ENCODE data around the gene TBC1D23.
"Not testable (repeated sequence)": the region's sequence is repeated elsewhere in the genome, so short reads cannot be mapped to it uniquely, and the experiment has no call there.

The TBC1D23 gene

DNA sequence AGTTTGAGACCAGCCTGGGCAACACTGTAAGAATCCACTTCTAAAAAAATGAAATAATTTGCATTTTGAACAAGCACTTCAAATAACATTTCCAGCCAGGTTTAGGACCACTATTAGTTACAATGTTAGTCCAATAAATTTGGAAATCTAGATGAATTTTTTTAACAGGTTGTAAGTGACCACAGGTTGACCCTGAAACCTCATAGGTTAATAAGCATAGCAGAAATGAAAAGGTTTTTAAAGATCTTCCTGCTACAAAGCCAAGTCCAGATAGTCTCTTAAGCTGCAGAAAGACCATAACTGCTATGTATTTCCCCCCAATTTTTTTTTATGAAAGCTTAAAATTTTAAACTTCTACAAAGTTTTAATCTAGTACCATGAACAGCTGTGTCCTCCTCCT is 72.3 kb downstream of the TBC1D23 start:
- no peak for DNase-seq
- CTCF ChIA-PET, result interaction anchor here (1.3 kb wide), 1 partner anchor 10 kb away, joined by 3 read pairs; no protein-coding TSS in a partner anchor
- Mint-ChIP-seq H3K27me3 (no peaks in the 10 kb centered on the region), H3K9me3 (no peaks in the 10 kb centered on the region), H3K4me1 (peaks cover 33% of the 10 kb centered on the region), H3K36me3 (peaks cover 4% of the 10 kb centered on the region), H3K4me3 (no peak overlapping the region), H3K27ac (no peak overlapping the region)

DNA sequence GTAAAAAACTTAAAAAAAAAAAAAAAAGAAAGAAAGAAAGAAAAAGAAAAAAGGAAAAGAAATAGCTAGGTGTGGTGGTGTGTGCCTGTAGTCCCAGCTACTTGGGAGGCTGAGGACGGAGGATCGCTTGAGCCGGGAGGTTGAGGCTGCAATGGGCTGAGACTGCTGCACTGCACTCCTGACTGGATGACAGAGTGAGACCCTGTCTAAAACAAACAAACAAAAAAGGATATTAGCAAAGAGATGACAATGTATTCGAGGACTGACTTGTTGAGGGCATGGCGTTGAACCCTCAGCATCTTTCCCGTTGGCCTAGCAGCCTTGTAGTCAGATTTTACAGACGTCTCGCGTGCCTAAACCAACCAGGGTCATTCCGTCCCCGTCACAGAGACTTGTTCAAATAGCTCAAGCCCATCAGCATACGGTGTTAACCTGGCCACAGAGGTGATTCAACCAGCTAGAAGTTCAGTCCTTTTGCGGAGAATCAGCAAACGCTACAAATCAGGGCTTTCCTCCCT is 73.2 kb downstream of the TBC1D23 start:
- H3K27me3 Mint-ChIP-seq, result no peaks in the 10 kb centered on the region
- no peak for DNase-seq
- peak overlapping the region; percentile 82 for H3K27ac Mint-ChIP-seq
- H3K36me3 Mint-ChIP-seq, result peaks cover 8% of the 10 kb centered on the region
- CTCF ChIA-PET, result interaction anchor here (0.7 to 1.9 kb wide), 5 partner anchors 11 to 501 kb away, joined by 3 to 6 read pairs (median 3); no protein-coding TSS in a partner anchor
- H3K4me3 Mint-ChIP-seq, result peak overlapping the region; percentile 77
- peaks cover 35% of the 10 kb centered on the region for H3K4me1 Mint-ChIP-seq
- no peaks in the 10 kb centered on the region for H3K9me3 Mint-ChIP-seq

DNA sequence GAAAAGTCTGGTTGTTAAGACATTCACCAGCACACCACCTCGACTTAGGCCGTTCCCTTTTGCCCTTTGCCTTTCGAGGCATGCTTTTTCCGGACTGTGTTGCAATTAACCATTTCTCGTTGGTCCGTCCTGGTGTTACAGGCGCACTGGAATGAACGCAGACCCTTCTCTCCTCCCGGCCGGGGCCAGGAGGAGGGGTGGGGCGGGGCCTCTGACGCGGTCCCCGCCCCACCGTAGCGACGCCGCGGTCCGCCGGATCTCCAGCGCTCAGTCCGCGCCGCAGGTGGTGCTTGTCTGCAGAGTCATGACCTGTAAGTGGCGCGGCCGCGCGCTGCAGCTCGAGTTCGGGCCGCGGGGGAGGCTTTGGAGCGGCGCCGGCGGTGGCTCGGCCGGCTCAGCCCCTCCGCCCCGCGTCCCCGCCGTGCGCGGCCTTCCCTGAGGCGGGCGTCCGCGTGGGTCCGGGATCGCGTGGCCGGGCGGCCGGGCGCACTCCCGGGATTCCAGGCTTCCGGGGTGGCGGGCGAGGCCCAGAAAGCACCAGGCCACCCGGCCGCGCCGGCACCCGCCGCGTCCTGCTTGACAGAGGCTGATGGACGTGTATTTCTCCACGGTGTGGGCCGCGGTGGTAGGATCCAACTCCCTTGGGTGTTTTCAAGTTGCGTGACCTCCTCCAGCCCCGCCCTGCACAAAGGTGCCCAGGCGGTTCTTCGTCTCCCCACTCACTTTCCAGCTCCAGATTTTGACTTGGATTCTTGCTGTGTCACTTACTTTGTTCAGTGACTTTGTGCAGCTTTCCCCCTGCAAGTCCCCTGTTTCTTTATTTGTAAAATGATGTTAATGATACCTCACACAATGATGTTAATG is 73.9 kb downstream of the TBC1D23 start, which contains the start of gene NIT2:
NIT2 (plus strand) TSS at position 270 of the 864 bp plus-strand sequence; CDS start at position 305, 35 bp downstream.
- Mint-ChIP-seq H3K9me3 (no peaks in the 10 kb centered on the region), H3K36me3 (peaks cover 10% of the 10 kb centered on the region), H3K4me3 (peak within 1 kb of the TSS; percentile 97), H3K27ac (peak within 1 kb of the TSS; percentile 92), H3K4me1 (peaks cover 35% of the 10 kb centered on the region), H3K27me3 (no peaks in the 10 kb centered on the region)
- DNase-seq, result peak; percentile 87
- CTCF ChIA-PET, result interaction anchor here (0.7 to 1.9 kb wide), 7 partner anchors 11 to 502 kb away, joined by 3 to 6 read pairs (median 3); no protein-coding TSS in a partner anchor

DNA sequence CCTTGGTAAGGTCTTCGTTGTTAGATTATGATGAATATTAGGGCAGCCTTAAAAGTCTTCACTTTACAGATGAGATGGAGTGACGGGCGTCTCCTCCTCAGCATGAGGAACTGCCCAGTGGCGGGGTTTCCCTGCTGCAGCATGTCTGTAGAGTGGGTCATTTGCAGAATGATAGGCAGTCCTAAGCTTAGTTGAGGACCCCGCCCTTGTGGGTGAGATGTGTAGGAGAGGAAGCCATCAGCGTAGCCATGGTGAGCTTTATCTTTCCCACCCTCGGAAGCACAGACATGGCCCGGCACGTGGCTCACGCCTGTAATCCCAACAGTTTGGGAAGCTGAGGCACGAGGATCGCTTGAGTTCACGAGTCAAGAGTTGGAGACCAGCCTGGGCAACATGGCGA is 74.6 kb downstream of the TBC1D23 start:
- peak; percentile 25 for DNase-seq
- H3K27ac Mint-ChIP-seq, result peak overlapping the region; percentile 92
- CTCF ChIA-PET, result interaction anchor here (0.7 to 1.9 kb wide), 3 partner anchors 19 to 261 kb away, joined by 3 to 6 read pairs (median 4); no protein-coding TSS in a partner anchor
- H3K36me3 Mint-ChIP-seq, result peaks cover 11% of the 10 kb centered on the region
- H3K9me3 Mint-ChIP-seq, result no peaks in the 10 kb centered on the region
- no peaks in the 10 kb centered on the region for H3K27me3 Mint-ChIP-seq
- H3K4me1 Mint-ChIP-seq, result peaks cover 35% of the 10 kb centered on the region
- peak overlapping the region; percentile 97 for H3K4me3 Mint-ChIP-seq

DNA sequence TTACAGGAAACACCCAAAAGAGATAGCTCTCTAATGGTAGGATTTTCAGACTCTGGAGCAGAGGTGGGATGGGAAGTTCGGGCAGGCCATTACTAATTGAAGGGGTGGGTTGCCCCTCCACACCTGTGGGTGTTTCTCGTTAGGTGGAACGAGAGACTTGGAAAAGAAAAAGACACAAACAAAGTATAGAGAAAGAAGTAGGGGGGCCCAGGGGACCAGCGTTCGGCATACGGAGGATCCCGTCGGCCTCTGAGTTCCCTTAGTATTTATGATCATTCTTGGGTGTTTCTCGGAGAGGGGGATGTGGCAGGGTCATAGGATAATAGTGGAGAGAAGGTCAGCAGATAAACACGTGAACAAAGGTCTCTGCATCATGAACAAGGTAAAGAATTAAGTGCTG is 75.4 kb downstream of the TBC1D23 start:
- H3K27ac Mint-ChIP-seq, H3K9me3 Mint-ChIP-seq, H3K27me3 Mint-ChIP-seq, H3K4me3 Mint-ChIP-seq, DNase-seq: not testable (repeated sequence)
- peaks cover 18% of the 10 kb centered on the region for H3K36me3 Mint-ChIP-seq
- H3K4me1 Mint-ChIP-seq, result peaks cover 38% of the 10 kb centered on the region
- CTCF ChIA-PET, result interaction anchor here (1.9 kb wide), 1 partner anchor 19 kb away, joined by 6 read pairs; no protein-coding TSS in a partner anchor

DNA sequence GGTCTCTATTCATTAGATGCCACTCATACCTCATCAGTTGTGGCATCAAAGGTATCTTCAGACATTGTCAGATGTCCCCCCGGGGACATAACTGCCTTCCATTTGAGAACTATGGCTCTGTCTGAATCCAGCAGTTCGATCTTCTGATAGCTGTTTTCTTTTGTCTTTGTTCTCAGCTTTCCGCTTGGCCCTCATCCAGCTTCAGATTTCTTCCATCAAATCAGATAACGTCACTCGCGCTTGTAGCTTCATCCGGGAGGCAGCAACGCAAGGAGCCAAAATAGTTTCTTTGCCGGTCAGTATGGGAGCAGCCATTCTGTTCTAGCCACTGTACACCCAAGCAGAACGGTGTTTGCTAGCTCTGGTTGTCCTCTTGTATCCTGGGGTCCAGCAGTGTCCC is 78.1 kb downstream of the TBC1D23 start:
- H3K9me3 Mint-ChIP-seq, result no peaks in the 10 kb centered on the region
- peaks cover 49% of the 10 kb centered on the region for H3K4me1 Mint-ChIP-seq
- H3K27ac Mint-ChIP-seq, result no peak overlapping the region
- peaks cover 32% of the 10 kb centered on the region for H3K36me3 Mint-ChIP-seq
- CTCF ChIA-PET, result interaction anchor here (1.4 kb wide), 1 partner anchor 10 kb away, joined by 3 read pairs; no protein-coding TSS in a partner anchor
- no peak overlapping the region for H3K4me3 Mint-ChIP-seq
- no peaks in the 10 kb centered on the region for H3K27me3 Mint-ChIP-seq
- DNase-seq, result no peak

DNA sequence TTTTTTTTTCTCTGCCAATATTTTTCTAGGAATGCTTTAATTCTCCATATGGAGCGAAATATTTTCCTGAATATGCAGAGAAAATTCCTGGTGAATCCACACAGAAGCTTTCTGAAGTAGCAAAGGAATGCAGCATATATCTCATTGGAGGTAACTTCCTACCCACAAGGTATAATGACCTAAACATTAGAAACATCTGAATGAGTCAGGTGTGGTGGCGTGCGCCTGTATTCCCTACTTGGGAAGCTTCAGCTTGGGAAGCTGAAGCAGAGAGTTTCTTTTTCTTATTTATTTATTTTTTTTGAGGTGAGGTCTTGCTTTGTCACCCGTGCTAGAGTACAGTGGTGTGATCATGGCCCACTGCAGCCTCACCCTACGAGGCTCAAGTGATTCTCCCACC is 79.0 kb downstream of the TBC1D23 start:
- Mint-ChIP-seq H3K9me3 (no peaks in the 10 kb centered on the region), H3K4me3 (no peak overlapping the region), H3K36me3 (peaks cover 38% of the 10 kb centered on the region), H3K27me3 (no peaks in the 10 kb centered on the region), H3K4me1 (peaks cover 52% of the 10 kb centered on the region), H3K27ac (no peak overlapping the region)
- no peak for DNase-seq
- CTCF ChIA-PET, result interaction anchor here (1.4 kb wide), 1 partner anchor 11 kb away, joined by 3 read pairs; no protein-coding TSS in a partner anchor

DNA sequence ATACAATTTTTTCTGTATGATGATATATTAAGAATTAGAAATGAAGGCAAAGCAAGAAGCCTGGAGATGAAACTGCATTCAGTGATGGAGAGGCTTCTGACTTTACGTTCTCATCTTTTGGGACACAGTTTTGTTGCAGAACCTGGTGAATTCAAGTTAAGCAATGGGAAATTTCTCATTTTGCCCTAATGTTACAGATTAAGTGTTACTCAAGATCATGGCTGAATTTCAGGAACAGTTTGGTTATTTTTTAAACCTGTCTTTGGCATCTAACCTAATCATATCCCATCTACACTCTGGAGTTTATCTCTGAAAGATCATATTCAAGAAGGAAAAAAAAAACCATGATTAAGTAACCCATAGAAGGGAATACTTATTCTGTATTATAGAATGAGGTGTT is 79.7 kb downstream of the TBC1D23 start:
- CTCF ChIA-PET, result interaction anchor here (0.6 to 1.4 kb wide), 2 partner anchors 11 to 40 kb away, joined by 3 read pairs; no protein-coding TSS in a partner anchor
- H3K4me1 Mint-ChIP-seq, result peaks cover 48% of the 10 kb centered on the region
- H3K4me3 Mint-ChIP-seq, result no peak overlapping the region
- H3K36me3 Mint-ChIP-seq, result peaks cover 39% of the 10 kb centered on the region
- H3K9me3 Mint-ChIP-seq, result no peaks in the 10 kb centered on the region
- no peak for DNase-seq
- H3K27me3 Mint-ChIP-seq, result no peaks in the 10 kb centered on the region
- no peak overlapping the region for H3K27ac Mint-ChIP-seq

DNA sequence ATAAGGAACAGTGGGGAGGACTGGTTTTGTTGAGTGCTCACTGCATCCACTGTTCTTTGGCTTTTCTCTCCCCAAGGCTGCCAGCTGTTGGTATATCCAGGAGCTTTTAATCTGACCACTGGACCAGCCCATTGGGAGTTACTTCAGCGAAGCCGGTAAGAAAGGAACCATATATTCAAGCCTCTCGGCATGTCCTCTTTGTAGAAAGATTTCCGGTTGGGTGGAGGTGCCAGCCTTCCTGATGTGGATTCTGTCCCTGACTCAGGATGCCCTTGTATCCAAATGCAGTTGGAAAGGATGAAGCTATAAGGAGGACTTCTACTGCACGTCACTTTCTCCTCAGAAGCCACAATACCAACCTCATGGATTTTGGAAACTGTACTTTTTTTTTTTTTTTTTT is 87.9 kb downstream of the TBC1D23 start:
- Mint-ChIP-seq H3K27ac (no peak overlapping the region), H3K27me3 (no peaks in the 10 kb centered on the region), H3K4me1 (peaks cover 13% of the 10 kb centered on the region), H3K9me3 (peaks cover 3% of the 10 kb centered on the region), H3K36me3 (peaks cover 80% of the 10 kb centered on the region), H3K4me3 (no peak overlapping the region)
- CTCF ChIA-PET, result no interaction called here
- no peak for DNase-seq

DNA sequence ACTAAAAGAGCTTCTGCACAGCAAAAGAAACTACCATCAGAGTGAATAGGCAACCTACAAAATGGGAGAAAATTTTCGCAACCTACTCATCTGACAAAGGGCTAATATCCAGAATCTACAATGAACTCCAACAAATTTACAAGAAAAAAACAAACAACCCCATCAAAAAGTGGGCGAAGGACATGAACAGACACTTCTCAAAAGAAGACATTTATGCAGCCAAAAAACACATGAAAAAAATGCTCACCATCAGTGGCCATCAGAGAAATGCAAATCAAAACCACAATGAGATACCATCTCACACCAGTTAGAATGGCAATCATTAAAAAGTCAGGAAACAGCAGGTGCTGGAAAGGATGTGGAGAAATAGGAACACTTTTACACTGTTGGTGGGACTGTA is 91.0 kb downstream of the TBC1D23 start:
- H3K4me3 Mint-ChIP-seq, H3K4me1 Mint-ChIP-seq, H3K27ac Mint-ChIP-seq, H3K27me3 Mint-ChIP-seq, H3K9me3 Mint-ChIP-seq, CTCF ChIA-PET, DNase-seq: not testable (repeated sequence)
- peaks cover 71% of the 10 kb centered on the region for H3K36me3 Mint-ChIP-seq

DNA sequence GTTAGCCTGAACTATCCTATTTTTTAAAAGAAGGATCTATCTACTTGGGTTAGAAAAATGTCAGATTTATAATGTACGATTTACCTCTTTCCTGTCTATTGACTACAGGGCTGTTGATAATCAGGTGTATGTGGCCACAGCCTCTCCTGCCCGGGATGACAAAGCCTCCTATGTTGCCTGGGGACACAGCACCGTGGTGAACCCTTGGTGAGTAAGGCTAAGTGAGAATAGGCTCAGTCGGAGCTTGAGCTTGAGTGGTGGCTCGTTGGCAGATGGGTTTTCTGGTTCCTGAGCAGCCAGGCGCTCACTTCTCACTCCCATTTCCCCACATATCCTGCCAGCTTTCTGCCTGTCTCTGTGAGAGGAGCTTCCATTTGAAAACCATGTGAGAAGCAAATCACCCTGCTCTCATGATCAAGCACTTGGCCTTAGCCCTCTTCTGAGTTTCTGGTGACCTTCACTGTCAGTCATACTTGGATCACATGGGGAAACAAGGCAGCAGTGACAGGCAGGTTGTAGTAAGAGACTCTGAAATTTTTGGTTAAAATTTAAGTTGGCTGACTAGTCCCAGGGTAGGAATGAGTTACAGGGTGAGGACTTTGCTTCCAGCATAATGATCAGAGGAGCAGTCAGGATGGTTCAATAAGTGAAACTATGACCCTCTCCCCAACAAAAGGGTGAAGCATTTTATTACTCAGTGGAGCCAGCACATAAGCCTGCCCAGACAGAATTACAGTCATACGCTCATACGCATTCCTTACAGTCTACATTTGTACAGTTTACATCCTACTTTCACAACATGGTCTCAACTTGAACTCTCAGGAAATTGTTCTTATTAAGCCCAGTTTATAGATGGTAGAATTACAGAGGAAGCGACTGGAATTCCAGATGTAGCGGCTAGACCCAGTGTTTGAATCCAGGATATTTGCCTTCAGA is 91.8 kb downstream of the TBC1D23 start:
- Mint-ChIP-seq H3K36me3 (peaks cover 65% of the 10 kb centered on the region), H3K27ac (no peak overlapping the region), H3K4me3 (no peak overlapping the region), H3K9me3 (peaks cover 3% of the 10 kb centered on the region), H3K4me1 (no peaks in the 10 kb centered on the region), H3K27me3 (no peaks in the 10 kb centered on the region)
- no peak for DNase-seq
- CTCF ChIA-PET, result no interaction called here

DNA sequence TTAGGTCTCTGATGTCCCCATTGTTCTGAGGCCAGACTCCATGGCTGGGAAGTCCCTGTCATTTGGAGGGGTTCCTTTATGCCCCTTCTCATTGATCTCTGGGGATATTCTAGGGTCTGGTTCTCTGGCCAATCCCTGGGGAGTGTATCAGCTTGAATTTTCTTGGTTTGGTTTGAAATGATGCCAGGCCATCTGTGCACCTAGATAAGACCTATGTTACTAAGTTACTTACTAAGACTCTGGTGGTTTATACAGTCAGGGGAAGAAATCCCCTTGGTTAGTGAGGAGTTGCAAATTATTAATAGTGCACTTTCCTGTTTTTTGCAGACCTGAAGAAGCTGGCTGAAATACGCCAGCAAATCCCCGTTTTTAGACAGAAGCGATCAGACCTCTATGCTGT is 94.1 kb downstream of the TBC1D23 start:
- CTCF ChIA-PET, result interaction anchor here (3.3 kb wide), 1 partner anchor 38 kb away, joined by 12 read pairs; no protein-coding TSS in a partner anchor
- Mint-ChIP-seq H3K36me3 (peaks cover 62% of the 10 kb centered on the region), H3K9me3 (peaks cover 3% of the 10 kb centered on the region), H3K27me3 (no peaks in the 10 kb centered on the region), H3K4me1 (no peaks in the 10 kb centered on the region), H3K4me3 (no peak overlapping the region), H3K27ac (no peak overlapping the region)
- no peak for DNase-seq

DNA sequence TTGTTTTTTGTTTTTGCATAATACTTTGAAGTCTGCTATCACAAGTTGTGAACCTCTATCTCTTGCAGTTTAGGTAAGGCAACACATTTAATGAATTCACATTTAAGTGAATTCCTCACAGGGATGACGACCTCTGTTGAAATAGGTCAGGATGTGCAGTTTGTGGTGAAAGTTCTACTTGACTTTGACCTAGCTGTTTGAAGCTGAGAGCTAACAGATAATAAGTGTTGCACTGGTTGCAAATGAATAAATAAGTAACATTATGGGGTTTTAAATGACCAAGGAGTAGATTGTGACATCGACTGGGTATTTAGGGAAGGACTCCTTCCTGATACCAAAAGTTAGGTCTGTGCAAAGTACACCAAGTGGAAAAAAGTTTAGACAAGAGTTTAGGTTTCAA is 97.6 kb downstream of the TBC1D23 start:
- H3K9me3 Mint-ChIP-seq, result peaks cover 2% of the 10 kb centered on the region
- H3K27ac Mint-ChIP-seq, result no peak overlapping the region
- H3K36me3 Mint-ChIP-seq, result peaks cover 53% of the 10 kb centered on the region
- no peaks in the 10 kb centered on the region for H3K4me1 Mint-ChIP-seq
- DNase-seq, result no peak
- no peak overlapping the region for H3K4me3 Mint-ChIP-seq
- no peaks in the 10 kb centered on the region for H3K27me3 Mint-ChIP-seq
- CTCF ChIA-PET, result interaction anchor here (1.7 kb wide), 1 partner anchor 9 kb away, joined by 4 read pairs; no protein-coding TSS in a partner anchor
